B cell (primary cell): ENCODE data around the gene UNC5A. TPM values are rescaled to one million over a fixed set of nuclear protein-coding genes. Genes with fewer than 3 reads are reported as not detected.

Experiments used
- ATAC-seq: fragments of 200-7000 bp; cut with Tn5 transposase; one replicate; pipeline ENCODE4 v1.10.0; 2021; ENCODE audit warnings: low read depth, mild to moderate bottlenecking, moderate number of reproducible peaks, moderate library complexity
- CTCF ChIA-PET: fragments of 350-600 bp; sonication (Branson Sonifier 250); formaldehyde crosslinking; loops from one replicate; lab custom pipeline; 2021; ENCODE audit warnings: antibody characterized with exemption, inconsistent platforms; lab: Charles Lee
- POLR2A ChIA-PET: fragments of 350-600 bp; sonication (Branson Sonifier 250); formaldehyde crosslinking; loops from one replicate; lab custom pipeline; 2021; ENCODE audit warnings: antibody characterized with exemption; lab: Charles Lee
- DNase-seq: peaks from one replicate; pipeline ENCODE4 v3.0.0; 2013
- H2AFZ ChIP-seq: 2 replicates; pipeline ENCODE4 v1.6.1; 2012; ENCODE audit warnings: mild to moderate bottlenecking, low read depth, low read length; ENCODE audit not compliant: insufficient read depth, poor library complexity, severe bottlenecking
- H3K27ac ChIP-seq, 2 donors: 1 replicate in 1 of 2; 2 replicates in 1 of 2; pipeline ENCODE4 v1.5.1; 2012 to 2013; ENCODE audit warnings: low read length in 2 of 2, mild to moderate bottlenecking in 2 of 2, moderate library complexity in 1 of 2
- H3K27me3 ChIP-seq, 4 experiments: fragments of 200-600 bp in 1 of 4; sonication (generic) in 1 of 4; replicated peaks in 1 of 4; 1 replicate in 2 of 4; 2 replicates in 2 of 4; pipeline versions ENCODE4 v1.6.1 to v1.7.0; 2013 to 2016; ENCODE audit warnings: low read length in 3 of 4, mild to moderate bottlenecking in 2 of 4, mixed read lengths in 1 of 4, moderate library complexity in 1 of 4; ENCODE audit not compliant: insufficient read depth in 4 of 4, control insufficient read depth in 3 of 4; ENCODE audit errors: control extremely low read depth in 1 of 4
- H3K36me3 ChIP-seq, 2 experiments: replicated peaks in 1 of 2; 1 replicate in 1 of 2; 2 replicates in 1 of 2; pipeline versions ENCODE4 v1.6.1 to v1.7.1; 2013; ENCODE audit warnings: low read length in 1 of 2; ENCODE audit not compliant: insufficient read depth in 2 of 2, control insufficient read depth in 1 of 2; ENCODE audit errors: control extremely low read depth in 1 of 2, extremely low read depth in 1 of 2
- H3K4me1 ChIP-seq, 2 donors: fragments of 200-600 bp in 1 of 2; sonication (generic) in 1 of 2; 1 replicate in 1 of 2; 2 replicates in 1 of 2; pipeline versions ENCODE4 v1.5.1 to v1.6.1; 2013 to 2017; ENCODE audit warnings: low read length in 2 of 2; ENCODE audit not compliant: control insufficient read depth in 2 of 2, insufficient read depth in 2 of 2
- H3K4me2 ChIP-seq: replicated peaks from 2 replicates; pipeline ENCODE3; 2012; ENCODE audit warnings: mild to moderate bottlenecking, low read depth, low read length; ENCODE audit not compliant: poor library complexity, severe bottlenecking
- H3K4me3 ChIP-seq, 5 experiments: fragments of 200-600 bp in 1 of 5; sonication (generic) in 1 of 5; 1 replicate in 3 of 5; 2 replicates in 2 of 5; pipeline versions ENCODE4 v1.5.1 to v1.7.0; 2011 to 2016; ENCODE audit warnings: low read length in 4 of 5, mild to moderate bottlenecking in 4 of 5, low read depth in 2 of 5, control low read depth in 1 of 5, moderate library complexity in 1 of 5; ENCODE audit not compliant: insufficient read depth in 1 of 5; ENCODE audit errors: control extremely low read depth in 1 of 5, extremely low read depth in 1 of 5
- H3K79me2 ChIP-seq: fragments of 200-600 bp; sonication (generic); one replicate; pipeline ENCODE4 v1.6.0; 2016; ENCODE audit warnings: low read length; ENCODE audit not compliant: control insufficient read depth, insufficient read depth
- H3K9ac ChIP-seq: fragments of 200-600 bp; sonication (generic); 2 replicates; pipeline ENCODE4 v1.6.1; 2017; ENCODE audit warnings: mild to moderate bottlenecking, low read length, moderate library complexity
- H3K9me3 ChIP-seq, 3 donors: one replicate each; pipeline versions ENCODE4 v1.6.1 to v1.7.1; 2013; ENCODE audit warnings: low read length in 2 of 3; ENCODE audit not compliant: control insufficient read depth in 2 of 3, insufficient read depth in 1 of 3; ENCODE audit errors: control extremely low read depth in 1 of 3
- H4K20me1 ChIP-seq: 2 replicates; pipeline ENCODE4 v1.6.0; 2012; ENCODE audit warnings: mild to moderate bottlenecking, low read length; ENCODE audit not compliant: insufficient read depth, control insufficient read depth, poor library complexity, severe bottlenecking
- H3K27ac Mint-ChIP-seq: one replicate; pipeline ENCODE4 v1.8.0; 2021; ENCODE audit warnings: mixed read lengths
- H3K27me3 Mint-ChIP-seq: one replicate; pipeline ENCODE4 v1.8.0; 2021; ENCODE audit warnings: mixed read lengths
- H3K4me1 Mint-ChIP-seq: one replicate; pipeline ENCODE4 v1.8.0; 2021; ENCODE audit warnings: mixed read lengths
- H3K4me3 Mint-ChIP-seq: one replicate; pipeline ENCODE4 v1.8.0; 2021; ENCODE audit warnings: mixed read lengths
- H3K9me3 Mint-ChIP-seq: one replicate; pipeline ENCODE4 v1.8.0; 2022; ENCODE audit warnings: mixed read lengths; ENCODE audit not compliant: insufficient read depth
- EZH2 ChIP-seq: IDR thresholded peaks from 2 replicates; pipeline ENCODE4 v1.6.1; 2012; ENCODE audit warnings: borderline replicate concordance, low read depth, mild to moderate bottlenecking, moderate library complexity, low read length; ENCODE audit not compliant: insufficient read depth, poor library complexity, severe bottlenecking
- WGBS: methylation state at CpG from one replicate; pipeline ENCODE4 v1.1.5; 2013; ENCODE audit warnings: missing lambda C conversion rate; ENCODE audit not compliant: insufficient coverage; 5-methylcytosine and 5-hydroxymethylcytosine counted together
- intact Hi-C: fragments of 100-400 bp; cut with micrococcal nuclease; formaldehyde crosslinking; loops from one replicate; pipeline ENCODE4 v1.10.0; 2022
- polyA minus RNA-seq: library from RNA; depleted of rRNA, polyadenylated mRNA; stranded (reverse); fragments of >200 nt; gene quantifications from 2 replicates; pipeline ENCODE4 v1.2.3, GENCODE V29; 2012
- polyA plus RNA-seq: library from polyadenylated mRNA; depleted of rRNA; stranded (reverse); fragments of >200 nt; gene quantifications from 2 replicates; pipeline ENCODE4 v1.2.3, GENCODE V29; 2012
- total RNA-seq, 2 donors: library from RNA; stranded (reverse); fragments of 120-200 nt in 1 of 2; gene quantifications; 1 replicate in 1 of 2; 2 replicates in 1 of 2; pipeline versions ENCODE4 v1.2.3 to v1.2.4, GENCODE V29; 2013 to 2022
- TF ChIP-seq, protein P1 (sequence below): fragments of 200-600 bp; IDR thresholded peaks from one replicate; pipeline ENCODE4 v1.8.0; 2022; ENCODE audit warnings: antibody characterized with exemption, mild to moderate bottlenecking

Gene UNC5A
- total RNA-seq, result not detected in 2 replicates
- 0.02 TPM for total RNA-seq (2013)
- polyA plus RNA-seq, result not detected in 2 replicates
- not detected in 2 replicates for polyA minus RNA-seq

DNA sequence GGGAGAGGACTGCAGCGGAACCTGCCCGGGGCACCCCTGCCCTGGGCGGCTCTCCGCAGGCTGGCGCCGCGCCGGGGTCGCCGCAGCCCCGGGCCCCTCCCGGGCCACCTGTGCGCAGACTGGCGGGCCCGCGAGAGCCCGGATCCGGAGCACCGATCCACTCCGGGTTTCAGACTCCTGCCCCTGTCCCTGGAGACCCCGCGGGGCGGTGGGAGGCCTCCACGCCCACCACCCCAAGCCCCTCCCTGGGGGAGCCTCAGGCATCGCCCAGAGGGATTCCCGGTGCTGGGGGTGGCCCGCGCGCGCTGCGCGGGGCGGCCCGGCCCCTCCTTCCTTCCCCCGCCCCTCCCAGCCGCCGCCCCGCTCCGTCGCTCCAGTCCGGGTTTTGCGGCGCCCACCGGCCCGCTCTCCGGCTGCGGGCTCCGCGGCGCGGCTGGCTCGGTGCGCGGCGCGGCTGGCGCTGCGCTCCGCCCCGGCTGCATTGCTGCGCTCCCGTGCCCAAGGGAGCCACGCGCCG lies at the start of gene UNC5A:
TSS of gene UNC5A (plus strand) at position 479 of the 517 bp plus-strand sequence. CDS start 192 bp downstream, outside the sequence.
- Histone ChIP-seq H3K79me2 (no peaks in the 10 kb centered on the region), H3K4me1 (peaks cover 15 to 20% of the 10 kb centered on the region in 2 donors), H3K36me3 (no peaks in the 10 kb centered on the region), H3K4me2 (peak within 1 kb of the TSS; percentile 85), H2AFZ (peak within 1 kb of the TSS; percentile 51), H3K9me3 (peaks cover 0 to 5% (median 0%) of the 10 kb centered on the region in 3 donors), H3K4me3 (peak within 1 kb of the TSS in 3 of 5 experiments; percentile 34 to 52 (median 39)), H3K27ac (no peak within 1 kb of the TSS), H4K20me1 (no peaks in the 10 kb centered on the region), H3K27me3 (peaks cover 0 to 65% (median 21%) of the 10 kb centered on the region in 4 experiments), H3K9ac (peak within 1 kb of the TSS; percentile 52)
- peak; percentile 77 for DNase-seq
- Mint-ChIP-seq H3K4me1 (peaks cover 18% of the 10 kb centered on the region), H3K9me3 (no peaks in the 10 kb centered on the region), H3K27me3 (peaks cover 66% of the 10 kb centered on the region), H3K4me3 (peak within 1 kb of the TSS; percentile 87), H3K27ac (peak within 1 kb of the TSS; percentile 15)
- WGBS, result 2% methylated on average over 65 of the region's 65 CpGs
- no peak for TF ChIP-seq EZH2
- TF ChIP-seq, protein P1, sequence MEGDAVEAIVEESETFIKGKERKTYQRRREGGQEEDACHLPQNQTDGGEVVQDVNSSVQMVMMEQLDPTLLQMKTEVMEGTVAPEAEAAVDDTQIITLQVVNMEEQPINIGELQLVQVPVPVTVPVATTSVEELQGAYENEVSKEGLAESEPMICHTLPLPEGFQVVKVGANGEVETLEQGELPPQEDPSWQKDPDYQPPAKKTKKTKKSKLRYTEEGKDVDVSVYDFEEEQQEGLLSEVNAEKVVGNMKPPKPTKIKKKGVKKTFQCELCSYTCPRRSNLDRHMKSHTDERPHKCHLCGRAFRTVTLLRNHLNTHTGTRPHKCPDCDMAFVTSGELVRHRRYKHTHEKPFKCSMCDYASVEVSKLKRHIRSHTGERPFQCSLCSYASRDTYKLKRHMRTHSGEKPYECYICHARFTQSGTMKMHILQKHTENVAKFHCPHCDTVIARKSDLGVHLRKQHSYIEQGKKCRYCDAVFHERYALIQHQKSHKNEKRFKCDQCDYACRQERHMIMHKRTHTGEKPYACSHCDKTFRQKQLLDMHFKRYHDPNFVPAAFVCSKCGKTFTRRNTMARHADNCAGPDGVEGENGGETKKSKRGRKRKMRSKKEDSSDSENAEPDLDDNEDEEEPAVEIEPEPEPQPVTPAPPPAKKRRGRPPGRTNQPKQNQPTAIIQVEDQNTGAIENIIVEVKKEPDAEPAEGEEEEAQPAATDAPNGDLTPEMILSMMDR, result no peak
- intact Hi-C loops, result no loop called here
- POLR2A ChIA-PET, result no interaction called here
- peak; percentile 60 for ATAC-seq
- CTCF ChIA-PET, result no interaction called here

DNA sequence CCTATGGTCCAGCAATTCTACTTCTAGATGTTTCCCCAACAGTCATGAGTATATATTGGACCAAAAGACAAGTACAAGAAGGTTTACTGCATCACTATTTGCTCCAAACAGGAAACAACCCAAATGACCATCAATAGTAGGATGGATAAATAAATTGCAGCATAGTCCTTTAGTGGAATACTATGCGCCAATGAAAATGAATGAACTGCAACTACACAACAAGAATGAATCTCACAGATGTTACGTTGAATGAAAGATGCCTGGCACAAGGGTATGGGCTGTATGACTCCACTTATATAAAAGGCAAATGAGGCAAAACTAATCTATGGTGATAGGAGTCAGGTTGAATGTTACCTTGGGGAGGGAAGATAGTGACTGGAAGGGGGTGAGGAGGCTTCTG lies 48.6 kb upstream of the UNC5A start:
- Mint-ChIP-seq H3K9me3 (peaks cover 16% of the 10 kb centered on the region), H3K4me3 (no peak overlapping the region), H3K27ac (no peak overlapping the region), H3K27me3 (peaks cover 42% of the 10 kb centered on the region), H3K4me1 (no peaks in the 10 kb centered on the region)
- Histone ChIP-seq H3K4me3 (no peak overlapping the region), H2AFZ (no peak overlapping the region), H3K79me2 (no peaks in the 10 kb centered on the region), H3K36me3 (no peaks in the 10 kb centered on the region), H4K20me1 (no peaks in the 10 kb centered on the region), H3K9ac (no peak overlapping the region), H3K4me2 (no peak overlapping the region), H3K27ac (no peak overlapping the region), H3K4me1 (no peaks in the 10 kb centered on the region), H3K9me3 (peaks cover 0 to 11% (median 0%) of the 10 kb centered on the region in 3 donors), H3K27me3 (no peaks in the 10 kb centered on the region)
- intact Hi-C loops, result no loop called here
- ATAC-seq (no peak), DNase-seq (no peak)
- ChIA-PET POLR2A (no interaction called here), CTCF (no interaction called here)
- no peak for TF ChIP-seq EZH2
- TF ChIP-seq, protein P1, result no peak
- WGBS, result no CpG with 5 or more reads among the region's 2 CpGs
